Measurements from ENCODE around the gene MAP4K5. TPM values are rescaled to one million over a fixed set of nuclear protein-coding genes. Genes with fewer than 3 reads are reported as not detected.

The MAP4K5 gene
- total and polyA plus RNA-seq, 4 donors, result 12.4 to 105 (median 30.2) TPM

DNA sequence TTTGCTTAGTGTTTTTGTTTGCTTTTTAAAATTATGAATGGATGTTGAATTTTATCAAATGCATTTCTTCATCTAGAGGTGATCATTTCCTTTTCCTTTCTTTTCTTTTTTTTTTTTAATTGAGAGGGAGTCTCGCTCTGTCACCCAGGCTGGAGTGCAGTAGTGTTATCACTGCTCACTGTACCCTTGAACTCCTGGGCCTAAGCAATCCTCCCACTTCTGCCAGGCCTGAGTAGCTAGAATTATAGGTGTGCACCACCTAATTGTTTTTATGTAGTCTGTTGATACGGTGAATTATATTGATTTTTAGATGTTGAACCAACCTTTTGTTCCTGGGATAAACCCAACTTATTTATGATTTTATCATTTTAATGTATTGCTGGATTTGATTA lies 134.2 kb downstream of the MAP4K5 start:
- Histone ChIP-seq H3K27ac (ENCODE audit: low read depth in 1 of 2, low read length in 1 of 2) (no peak overlapping the region), H3K4me3 (no peak overlapping the region), H3K27me3 (ENCODE audit: control insufficient read depth in 3 of 3, insufficient read depth in 3 of 3, low read length in 2 of 3) (no peaks in the 10 kb centered on the region), H3K9ac (ENCODE audit: insufficient read depth in 1 of 2, low read length in 2 of 2) (no peak overlapping the region), H3K9me3 (ENCODE audit: control insufficient read depth in 4 of 4, insufficient read depth in 3 of 4, low read length in 3 of 4) (no peaks in the 10 kb centered on the region), H3K4me1 (ENCODE audit: control insufficient read depth in 5 of 5, insufficient read depth in 5 of 5, low read length in 5 of 5) (peaks cover 3 to 41% (median 9%) of the 10 kb centered on the region in 5 donors), H3K36me3 (ENCODE audit: control insufficient read depth in 4 of 4, insufficient read depth in 4 of 4, low read length in 4 of 4) (peaks cover 0 to 1% (median 0%) of the 10 kb centered on the region in 4 donors)
- DNase-seq, result no peak
- TF ChIP-seq, protein P1, sequence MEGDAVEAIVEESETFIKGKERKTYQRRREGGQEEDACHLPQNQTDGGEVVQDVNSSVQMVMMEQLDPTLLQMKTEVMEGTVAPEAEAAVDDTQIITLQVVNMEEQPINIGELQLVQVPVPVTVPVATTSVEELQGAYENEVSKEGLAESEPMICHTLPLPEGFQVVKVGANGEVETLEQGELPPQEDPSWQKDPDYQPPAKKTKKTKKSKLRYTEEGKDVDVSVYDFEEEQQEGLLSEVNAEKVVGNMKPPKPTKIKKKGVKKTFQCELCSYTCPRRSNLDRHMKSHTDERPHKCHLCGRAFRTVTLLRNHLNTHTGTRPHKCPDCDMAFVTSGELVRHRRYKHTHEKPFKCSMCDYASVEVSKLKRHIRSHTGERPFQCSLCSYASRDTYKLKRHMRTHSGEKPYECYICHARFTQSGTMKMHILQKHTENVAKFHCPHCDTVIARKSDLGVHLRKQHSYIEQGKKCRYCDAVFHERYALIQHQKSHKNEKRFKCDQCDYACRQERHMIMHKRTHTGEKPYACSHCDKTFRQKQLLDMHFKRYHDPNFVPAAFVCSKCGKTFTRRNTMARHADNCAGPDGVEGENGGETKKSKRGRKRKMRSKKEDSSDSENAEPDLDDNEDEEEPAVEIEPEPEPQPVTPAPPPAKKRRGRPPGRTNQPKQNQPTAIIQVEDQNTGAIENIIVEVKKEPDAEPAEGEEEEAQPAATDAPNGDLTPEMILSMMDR (IDR thresholded peaks at IDR 0.05; ENCODE audit: control extremely low read depth, extremely low read depth), result no peak
- 84 to 99% methylated on average over 2 of the region's 2 CpGs for WGBS, 2 donors
- no peak for ATAC-seq (ENCODE audit: insufficient read depth, low FRiP score)

DNA sequence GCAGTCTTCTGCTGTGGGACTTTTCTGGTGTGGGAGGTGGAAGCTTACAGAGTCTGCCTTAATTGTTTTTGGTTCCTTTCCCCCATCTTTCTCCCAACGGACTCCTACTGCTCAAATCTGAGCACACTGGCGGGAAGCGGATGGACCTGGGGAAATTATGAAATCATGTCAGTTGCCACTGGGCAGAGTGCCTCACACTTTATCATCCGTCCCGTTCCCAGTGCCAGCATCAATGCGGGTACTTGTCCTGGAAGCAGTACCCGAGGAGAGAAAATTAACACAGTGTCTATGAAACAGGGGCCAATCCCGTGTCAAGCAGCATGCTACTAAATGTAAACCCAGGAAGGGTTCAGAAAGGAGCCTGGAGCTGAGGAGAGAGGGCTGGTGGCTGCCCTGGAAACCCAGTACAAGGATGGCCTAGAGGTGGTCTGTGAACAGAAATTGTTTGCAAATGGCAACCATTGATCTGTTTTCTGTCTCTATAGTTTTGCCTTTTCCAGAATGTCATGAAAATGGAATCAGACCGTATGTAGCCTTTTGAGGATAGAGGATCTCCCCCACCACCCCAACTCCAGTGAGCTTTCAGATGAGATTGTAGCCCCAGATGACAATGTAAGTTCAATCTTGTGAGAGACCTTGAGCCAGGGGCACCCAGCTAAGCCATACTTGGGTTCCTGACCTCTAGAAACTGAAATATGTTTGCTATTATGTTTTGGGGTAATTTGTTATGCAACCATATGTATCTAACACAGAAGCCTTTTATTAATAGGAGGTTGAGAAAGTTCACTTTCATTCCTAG lies 134.8 kb downstream of the MAP4K5 start:
- no peak for ATAC-seq (ENCODE audit: insufficient read depth, low FRiP score)

DNA sequence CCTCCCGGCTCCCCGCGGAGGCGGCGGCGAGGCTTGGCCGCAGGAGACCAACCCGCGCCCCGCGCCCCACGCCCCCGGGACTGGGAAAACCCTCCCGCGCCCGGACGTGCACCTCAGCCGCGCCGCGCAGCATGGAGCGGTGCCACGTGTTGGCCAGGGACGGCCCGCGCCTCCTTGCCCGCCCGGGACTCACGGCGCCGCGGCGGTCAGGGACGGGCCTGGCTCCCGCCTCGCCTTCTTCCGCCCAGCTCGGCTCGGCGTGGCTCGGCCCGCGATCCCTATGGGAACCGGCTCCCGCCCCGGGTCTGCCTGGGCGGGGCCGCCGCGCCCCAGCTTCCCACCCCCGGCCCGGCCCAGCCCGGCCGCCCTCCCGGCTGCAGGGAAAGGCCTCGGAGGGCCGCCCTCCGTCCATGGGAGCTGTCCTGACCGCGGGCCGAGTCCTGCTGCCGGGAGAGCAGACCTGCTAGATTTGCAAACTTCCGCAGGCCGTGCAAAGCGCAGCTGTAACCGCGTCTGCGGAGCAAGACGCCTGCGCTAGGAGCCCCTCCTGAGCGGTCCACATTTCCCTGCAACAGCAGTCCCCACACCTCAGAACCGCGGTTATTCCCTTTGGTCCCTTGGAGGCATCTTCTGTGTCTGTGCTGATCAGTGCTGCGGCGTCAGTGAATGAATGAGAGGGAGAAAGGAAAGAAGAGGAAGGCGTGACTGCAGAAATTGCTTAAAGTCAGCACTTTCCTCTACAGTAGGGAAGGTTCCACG lies 135.6 kb downstream of the MAP4K5 start, which contains the start of gene CDKL1:
Gene CDKL1, minus strand, starts transcription at position 251 of the 759 bp plus-strand sequence. CDS start 1,013 bp downstream, outside the sequence.
- Histone ChIP-seq H3K36me3 (ENCODE audit: control insufficient read depth in 4 of 4, insufficient read depth in 4 of 4, low read length in 4 of 4) (peaks cover 0 to 1% (median 0%) of the 10 kb centered on the region in 4 donors), H3K9ac (ENCODE audit: insufficient read depth in 1 of 2, low read length in 2 of 2) (peak within 1 kb of the TSS; percentile 74 to 84), H3K27me3 (ENCODE audit: control insufficient read depth in 3 of 3, insufficient read depth in 3 of 3, low read length in 2 of 3) (no peaks in the 10 kb centered on the region), H3K9me3 (ENCODE audit: control insufficient read depth in 4 of 4, insufficient read depth in 3 of 4, low read length in 3 of 4) (no peaks in the 10 kb centered on the region), H3K4me1 (ENCODE audit: control insufficient read depth in 5 of 5, insufficient read depth in 5 of 5, low read length in 5 of 5) (peaks cover 3 to 35% (median 7%) of the 10 kb centered on the region in 5 donors), H3K27ac (ENCODE audit: low read depth in 1 of 2, low read length in 1 of 2) (peak within 1 kb of the TSS; percentile 72 to 93), H3K4me3 (peak within 1 kb of the TSS; percentile 62)
- DNase-seq, result peak; percentile 81 to 86 (median 81)
- TF ChIP-seq, protein P1 (IDR thresholded peaks at IDR 0.05; ENCODE audit: control extremely low read depth, extremely low read depth), result no peak
- ATAC-seq (ENCODE audit: insufficient read depth, low FRiP score), result peak; percentile 86
- 0 to 1% methylated on average over 65 to 77 of the region's 77 CpGs for WGBS, 2 donors

More for the DNA sequence above, 134.8 kb downstream of the MAP4K5 start:
- Histone ChIP-seq H3K36me3 (ENCODE audit: control insufficient read depth in 4 of 4, insufficient read depth in 4 of 4, low read length in 4 of 4) (peaks cover 0 to 1% (median 0%) of the 10 kb centered on the region in 4 donors), H3K9me3 (ENCODE audit: control insufficient read depth in 4 of 4, insufficient read depth in 3 of 4, low read length in 3 of 4) (no peaks in the 10 kb centered on the region), H3K27me3 (ENCODE audit: control insufficient read depth in 3 of 3, insufficient read depth in 3 of 3, low read length in 2 of 3) (no peaks in the 10 kb centered on the region), H3K27ac (ENCODE audit: low read depth in 1 of 2, low read length in 1 of 2) (peak overlapping the region; percentile 72 to 93), H3K4me3 (peak overlapping the region; percentile 62), H3K4me1 (ENCODE audit: control insufficient read depth in 5 of 5, insufficient read depth in 5 of 5, low read length in 5 of 5) (peaks cover 3 to 35% (median 7%) of the 10 kb centered on the region in 5 donors), H3K9ac (ENCODE audit: insufficient read depth in 1 of 2, low read length in 2 of 2) (peak overlapping the region in 1 of 2 donors; percentile 84)
- TF ChIP-seq, protein P1 (IDR thresholded peaks at IDR 0.05; ENCODE audit: control extremely low read depth, extremely low read depth), result no peak
- WGBS, 2 donors, result 17 to 23% methylated on average over 9 of the region's 9 CpGs
- DNase-seq, result peak in 2 of 3 donors; percentile 30 to 35

All from lung (tissue), 12 donors.